GM18508 (cell line): ENCODE results near the gene PGGT1B.
"Not testable (repeated sequence)": the region's sequence is repeated elsewhere in the genome, so short reads cannot be mapped to it uniquely, and the experiment has no call there.

Experiments
- ATAC-seq: cut with Tn5 transposase; IDR thresholded peaks from one replicate; pipeline ENCODE4 v1.9.1; 2021; ENCODE audit warnings: moderate number of reproducible peaks; ENCODE audit not compliant: insufficient read depth, unreplicated experiment

PGGT1B gene

GRCh38 chr5:115262011-115262320 lies 711 bp downstream of the PGGT1B start:
- ATAC-seq, result peak; percentile 30

- no peak for ATAC-seq
These were observed 2.4 kb downstream of the PGGT1B start for GRCh38 chr5:115260248-115260647.

GRCh38 chr5:115257981-115258380 lies 4.7 kb downstream of the PGGT1B start:
- no peak for ATAC-seq

GRCh38 chr5:115249379-115249778 lies 13.3 kb downstream of the PGGT1B start:
- not testable (repeated sequence) for ATAC-seq

GRCh38 chr5:115246361-115246991 lies 16.2 kb downstream of the PGGT1B start:
- peak; percentile 33 for ATAC-seq

GRCh38 chr5:115243412-115243811 lies 19.3 kb downstream of the PGGT1B start:
- ATAC-seq, result peak; percentile 74

- ATAC-seq, result no peak
These were observed 20.6 kb downstream of the PGGT1B start for GRCh38 chr5:115241881-115242642.

- ATAC-seq, result no peak
These were observed 25.6 kb downstream of the PGGT1B start for GRCh38 chr5:115237066-115237465.

GRCh38 chr5:115236599-115236998 lies 26.1 kb downstream of the PGGT1B start:
- no peak for ATAC-seq

GRCh38 chr5:115231598-115231997 lies 31.1 kb downstream of the PGGT1B start:
- no peak for ATAC-seq

GRCh38 chr5:115229606-115230005 lies 33.1 kb downstream of the PGGT1B start:
- no peak for ATAC-seq

GRCh38 chr5:115227281-115227680 lies 35.4 kb downstream of the PGGT1B start:
- no peak for ATAC-seq

- no peak for ATAC-seq
These were observed 48.1 kb downstream of the PGGT1B start for GRCh38 chr5:115214541-115214940.

- ATAC-seq, result peak; percentile 100
These were observed 53.4 kb downstream of the PGGT1B start for GRCh38 chr5:115209279-115209678.

- no peak for ATAC-seq
These were observed 59.7 kb downstream of the PGGT1B start for GRCh38 chr5:115202952-115203351.

GRCh38 chr5:115196161-115196560 lies 66.5 kb downstream of the PGGT1B start:
- ATAC-seq, result no peak

GRCh38 chr5:115194676-115195075 lies 68.0 kb downstream of the PGGT1B start:
- ATAC-seq, result no peak

GRCh38 chr5:115193295-115193694 lies 69.4 kb downstream of the PGGT1B start:
- no peak for ATAC-seq

GRCh38 chr5:115192098-115192497 lies 70.6 kb downstream of the PGGT1B start:
- ATAC-seq, result no peak

GRCh38 chr5:115191474-115192031 lies 71.1 kb downstream of the PGGT1B start:
- no peak for ATAC-seq

- no peak for ATAC-seq
These were observed 72.3 kb downstream of the PGGT1B start for GRCh38 chr5:115190388-115190787.

GRCh38 chr5:115189866-115190265 lies 72.8 kb downstream of the PGGT1B start:
- no peak for ATAC-seq
